ENCODE measurements around the gene FGF4. TPM values are rescaled to one million over a fixed set of nuclear protein-coding genes. Genes with fewer than 3 reads are reported as not detected.

Gene FGF4
- total RNA-seq, 4 donors from 2014 or later = not detected

- WGBS, 2 donors = 59 to 66% methylated on average over 23 to 25 of the region's 25 CpGs
- H3K4me3 ChIP-seq (ENCODE audit: low read depth, poor library complexity, severe bottlenecking) = no peak overlapping the region
- no peak for TF ChIP-seq POLR2A (IDR thresholded peaks at IDR 0.05)
- TF ChIP-seq, protein P1, sequence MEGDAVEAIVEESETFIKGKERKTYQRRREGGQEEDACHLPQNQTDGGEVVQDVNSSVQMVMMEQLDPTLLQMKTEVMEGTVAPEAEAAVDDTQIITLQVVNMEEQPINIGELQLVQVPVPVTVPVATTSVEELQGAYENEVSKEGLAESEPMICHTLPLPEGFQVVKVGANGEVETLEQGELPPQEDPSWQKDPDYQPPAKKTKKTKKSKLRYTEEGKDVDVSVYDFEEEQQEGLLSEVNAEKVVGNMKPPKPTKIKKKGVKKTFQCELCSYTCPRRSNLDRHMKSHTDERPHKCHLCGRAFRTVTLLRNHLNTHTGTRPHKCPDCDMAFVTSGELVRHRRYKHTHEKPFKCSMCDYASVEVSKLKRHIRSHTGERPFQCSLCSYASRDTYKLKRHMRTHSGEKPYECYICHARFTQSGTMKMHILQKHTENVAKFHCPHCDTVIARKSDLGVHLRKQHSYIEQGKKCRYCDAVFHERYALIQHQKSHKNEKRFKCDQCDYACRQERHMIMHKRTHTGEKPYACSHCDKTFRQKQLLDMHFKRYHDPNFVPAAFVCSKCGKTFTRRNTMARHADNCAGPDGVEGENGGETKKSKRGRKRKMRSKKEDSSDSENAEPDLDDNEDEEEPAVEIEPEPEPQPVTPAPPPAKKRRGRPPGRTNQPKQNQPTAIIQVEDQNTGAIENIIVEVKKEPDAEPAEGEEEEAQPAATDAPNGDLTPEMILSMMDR (IDR thresholded peaks at IDR 0.05) = no peak
- DNase-seq (ENCODE audit: low spot score in 2 of 2) = no peak
- intact Hi-C loops (cut with DNase I; ENCODE audit: low total_unique reads) = no loop called here
These were observed 16.4 kb upstream of the FGF4 start for GRCh38 chr11:69791276-69792180.

- H3K4me3 ChIP-seq (ENCODE audit: low read depth, poor library complexity, severe bottlenecking) = no peak overlapping the region
- DNase-seq (ENCODE audit: low spot score in 2 of 2) = no peak
- TF ChIP-seq, protein P1 (IDR thresholded peaks at IDR 0.05) = no peak
- no peak for TF ChIP-seq POLR2A (IDR thresholded peaks at IDR 0.05)
- 88 to 96% methylated on average over 11 of the region's 11 CpGs for WGBS, 2 donors
- intact Hi-C loops (cut with DNase I; ENCODE audit: low total_unique reads) = no loop called here
These were observed 13.8 kb upstream of the FGF4 start for GRCh38 chr11:69788956-69789355.

GRCh38 chr11:69787906-69788305, 12.8 kb upstream of the FGF4 start:
- DNase-seq (ENCODE audit: low spot score in 2 of 2) = no peak
- H3K4me3 ChIP-seq (ENCODE audit: low read depth, poor library complexity, severe bottlenecking) = no peak overlapping the region
- intact Hi-C loops (cut with DNase I; ENCODE audit: low total_unique reads) = no loop called here
- 85 to 86% methylated on average over 4 to 8 of the region's 10 CpGs for WGBS, 2 donors
- TF ChIP-seq, protein P1 (IDR thresholded peaks at IDR 0.05) = no peak
- no peak for TF ChIP-seq POLR2A (IDR thresholded peaks at IDR 0.05)

DNA sequence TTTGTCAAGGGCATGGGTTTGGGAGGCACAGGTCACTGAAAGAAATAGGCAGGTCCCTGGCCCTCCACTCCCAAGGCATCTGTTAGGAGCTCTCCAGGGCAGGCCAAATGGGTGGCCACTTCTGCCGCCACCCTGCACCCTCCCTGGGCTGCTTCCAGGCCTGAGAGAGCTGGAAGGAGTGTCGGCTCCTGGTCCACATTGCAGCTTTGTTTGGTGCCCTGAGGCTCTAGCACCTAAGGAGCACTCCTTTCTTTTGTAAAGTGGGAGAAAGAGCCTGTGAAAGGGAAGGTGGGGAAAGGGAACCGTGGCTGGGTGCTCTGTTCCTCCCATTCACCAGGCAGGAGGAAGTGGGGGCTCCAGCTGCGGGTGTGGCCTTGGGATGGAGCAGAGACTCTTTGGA, 12.3 kb upstream of the FGF4 start:
- WGBS, 2 donors = 47 to 52% methylated on average over 4 of the region's 4 CpGs
- TF ChIP-seq, protein P1 (IDR thresholded peaks at IDR 0.05) = no peak
- no peak for TF ChIP-seq POLR2A (IDR thresholded peaks at IDR 0.05)
- H3K4me3 ChIP-seq (ENCODE audit: low read depth, poor library complexity, severe bottlenecking) = no peak overlapping the region
- DNase-seq (ENCODE audit: low spot score in 2 of 2) = no peak
- intact Hi-C loops (cut with DNase I; ENCODE audit: low total_unique reads) = no loop called here

GRCh38 chr11:69781241-69781640, 6.1 kb upstream of the FGF4 start:
- intact Hi-C loops (cut with DNase I; ENCODE audit: low total_unique reads) = no loop called here
- WGBS, 2 donors = 54 to 69% methylated on average over 8 of the region's 8 CpGs
- no peak for TF ChIP-seq POLR2A (IDR thresholded peaks at IDR 0.05)
- TF ChIP-seq, protein P1 (IDR thresholded peaks at IDR 0.05) = no peak
- no peak overlapping the region for H3K4me3 ChIP-seq (ENCODE audit: low read depth, poor library complexity, severe bottlenecking)
- no peak for DNase-seq (ENCODE audit: low spot score in 2 of 2)
